H4 (cell line): ENCODE results near the gene PYGO2. TPM values are rescaled to one million over a fixed set of nuclear protein-coding genes. Genes with fewer than 3 reads are reported as not detected.

ENCODE experiments used
- DNase-seq: peaks from one replicate; pipeline ENCODE4 v3.0.0-alpha.2; 2015; ENCODE audit warnings: low spot score
- total RNA-seq: library from RNA; depleted of rRNA; stranded (reverse); fragments of >200 nt; shearing (Covaris generic); gene quantifications from 2 replicates; pipeline ENCODE4 v1.2.3, GENCODE V29; 2014

The PYGO2 gene
- total RNA-seq, 1 experiment from 2014 or later: 18.0 TPM

DNA sequence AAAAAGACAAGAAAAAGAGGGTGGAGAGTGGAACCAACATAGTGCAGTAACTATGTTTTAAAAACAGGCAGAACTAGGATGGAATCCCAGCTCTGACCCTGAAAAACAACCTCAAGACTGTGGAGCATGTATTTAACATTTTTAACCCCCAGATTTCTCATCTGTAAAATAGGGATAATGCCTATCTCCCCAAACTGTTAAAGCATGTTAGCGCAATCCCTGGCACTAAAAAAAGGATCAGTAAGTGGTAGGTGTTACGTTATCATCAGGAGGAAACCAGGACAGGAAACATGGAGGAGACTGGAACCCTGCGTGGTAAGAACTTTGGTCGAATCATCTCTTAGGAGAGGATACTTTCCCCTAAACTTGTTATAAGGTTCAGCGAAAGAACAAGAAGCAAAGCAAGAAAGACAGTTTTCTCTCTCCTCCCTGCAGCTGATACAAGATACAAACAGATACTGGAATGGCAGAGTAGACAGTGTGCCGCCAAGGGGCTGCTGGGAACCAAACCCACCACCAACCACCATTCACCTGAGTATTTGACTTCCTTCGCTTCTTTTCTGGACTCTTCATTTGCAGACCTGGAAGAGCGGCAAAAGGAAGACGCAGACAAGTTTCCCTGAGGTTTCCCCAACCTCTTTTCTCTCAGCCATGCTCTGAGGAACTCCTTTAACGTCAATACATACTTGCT lies 991 bp downstream of the PYGO2 start:
- no peak for DNase-seq

- DNase-seq: no peak
Observed at GRCh38 chr1:154959426-154959780, 2.2 kb downstream of the PYGO2 start.

- DNase-seq: no peak
Observed at GRCh38 chr1:154958681-154959425, 2.7 kb downstream of the PYGO2 start.

GRCh38 chr1:154958036-154958435 lies 3.5 kb downstream of the PYGO2 start:
- DNase-seq: no peak

GRCh38 chr1:154957091-154957657 lies 4.4 kb downstream of the PYGO2 start:
- no peak for DNase-seq

- no peak for DNase-seq
Observed at GRCh38 chr1:154956544-154956941, 5.0 kb downstream of the PYGO2 start.

GRCh38 chr1:154955718-154956543 lies 5.7 kb downstream of the PYGO2 start, which contains the start of gene PBXIP1:
PBXIP1 (minus strand) TSS chr1:154956099; CDS start chr1:154953721, 2,378 bp downstream.
- DNase-seq: peak; percentile 80

DNA sequence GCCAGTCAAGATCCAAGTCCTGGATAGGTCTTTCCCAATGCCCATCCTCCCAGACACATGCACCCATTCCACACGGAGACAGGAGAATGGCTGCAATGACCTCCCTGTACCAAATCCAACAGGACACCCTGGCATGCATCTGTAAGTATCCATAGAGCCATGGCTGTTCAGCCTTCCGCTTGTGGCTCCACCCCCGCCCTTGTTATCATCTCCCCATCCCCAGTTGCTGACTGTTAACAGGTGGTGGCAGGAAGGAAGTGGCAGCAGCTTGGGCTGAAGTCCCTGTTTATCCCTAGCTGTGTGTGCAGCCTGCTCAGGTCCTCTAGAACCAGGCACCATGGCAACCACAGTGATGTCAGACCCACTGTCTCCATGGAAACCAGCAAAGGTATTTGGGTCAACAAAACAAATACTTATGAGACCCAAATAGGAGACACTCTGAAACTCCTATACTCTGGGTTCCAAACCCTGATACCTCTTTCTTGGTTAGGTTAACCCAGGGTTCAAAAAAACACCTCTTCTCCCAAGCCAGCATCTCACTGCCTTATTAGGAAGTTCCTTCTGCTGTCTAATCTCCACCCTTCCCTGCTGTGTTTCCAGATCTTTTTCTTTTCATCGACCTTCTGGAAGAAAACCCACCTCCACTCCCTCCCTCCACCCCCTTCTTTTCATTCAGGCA lies 6.4 kb downstream of the PYGO2 start:
- DNase-seq: peak; percentile 46

DNA sequence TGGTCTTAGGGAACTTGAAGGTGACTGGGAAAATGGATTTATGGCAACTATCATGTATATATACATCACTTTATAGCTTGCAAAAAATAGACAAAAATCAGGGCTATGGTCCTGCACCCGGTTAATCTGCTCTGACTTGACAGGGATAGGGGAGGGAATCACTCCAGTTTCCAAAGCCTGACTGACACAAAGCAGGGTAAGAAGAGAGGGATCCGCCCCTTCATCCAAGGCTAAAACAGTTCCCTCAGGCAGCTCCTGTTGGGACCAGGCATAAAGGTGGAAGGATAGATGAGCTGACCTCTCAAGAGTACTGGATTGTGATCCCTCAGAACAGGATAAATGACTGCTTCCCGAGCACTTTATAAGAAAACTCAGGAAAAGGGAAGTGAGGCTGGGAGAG lies 7.0 kb downstream of the PYGO2 start:
- DNase-seq: no peak

DNA sequence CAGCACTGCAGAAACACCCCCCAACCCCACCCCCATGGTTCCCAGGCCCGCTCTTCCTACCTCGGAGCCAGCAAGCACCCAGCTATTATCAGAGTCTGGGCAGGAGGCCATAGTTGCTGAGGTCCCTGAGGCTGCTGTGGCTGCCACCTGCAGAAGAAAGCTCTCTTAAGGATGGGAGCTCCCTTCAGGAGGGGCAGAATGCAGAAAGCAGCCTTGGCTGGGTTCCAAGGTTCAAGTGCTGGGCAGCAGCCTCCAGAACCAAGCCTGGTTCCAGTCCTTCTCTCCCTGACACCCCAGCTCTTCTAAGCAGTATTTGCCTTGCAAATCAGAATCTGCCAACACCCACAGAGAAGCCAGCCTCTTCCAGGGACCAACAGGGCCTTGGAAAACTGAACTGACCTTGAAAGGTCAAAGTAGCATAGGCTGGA lies 8.0 kb downstream of the PYGO2 start:
- DNase-seq: no peak

- DNase-seq: no peak
Observed at GRCh38 chr1:154952664-154953063, 8.9 kb downstream of the PYGO2 start.

GRCh38 chr1:154951901-154952657 lies 9.5 kb downstream of the PYGO2 start:
- DNase-seq: no peak

- DNase-seq: no peak
Observed at GRCh38 chr1:154948079-154948478, 13.5 kb downstream of the PYGO2 start.

- DNase-seq: no peak
Observed at GRCh38 chr1:154945962-154946850, 15.4 kb downstream of the PYGO2 start.

- DNase-seq: no peak
Observed at GRCh38 chr1:154945160-154945961, 16.2 kb downstream of the PYGO2 start.

DNA sequence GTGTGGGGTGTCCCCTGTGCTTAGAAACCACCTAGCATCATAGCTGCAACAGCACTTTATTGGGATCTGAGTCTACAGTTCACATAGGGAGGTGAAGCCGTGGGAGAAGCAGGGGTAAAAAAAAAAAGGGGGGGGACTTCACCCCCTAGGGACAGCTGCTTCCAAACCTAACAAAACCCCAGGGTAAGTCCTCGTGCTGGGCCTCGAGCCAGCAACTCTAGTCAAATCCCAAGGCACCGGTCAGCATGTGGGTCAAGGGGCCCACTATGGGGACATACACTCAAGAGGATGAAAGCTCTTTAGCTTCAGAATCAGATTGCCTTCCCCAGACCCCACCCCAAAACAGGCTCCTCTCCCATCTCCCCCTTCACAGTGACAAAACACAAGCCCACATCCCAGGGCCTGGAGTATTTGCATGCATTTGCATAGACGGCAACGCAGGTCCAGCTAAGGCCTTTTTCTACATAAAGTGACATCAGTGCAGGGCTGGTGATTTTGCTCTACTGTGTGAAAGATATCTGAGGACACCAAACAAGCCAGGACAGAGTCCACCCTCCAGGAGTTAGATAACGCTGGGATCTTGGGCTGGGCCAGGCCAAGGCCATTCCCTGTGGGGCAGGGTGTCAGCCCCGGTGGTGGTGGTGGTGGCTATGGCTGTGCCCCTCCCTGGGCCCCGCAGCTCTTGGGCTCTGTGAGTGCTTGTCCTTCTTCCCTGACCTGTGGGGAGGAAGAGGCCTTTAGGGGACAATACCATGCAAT lies 17.0 kb downstream of the PYGO2 start:
- DNase-seq: no peak

- DNase-seq: no peak
Observed at GRCh38 chr1:154943649-154944400, 17.8 kb downstream of the PYGO2 start.
